NOMO-1 (cell line): ENCODE measurements around the gene SH3D21.
A peak's percentile ranks its signal among the peaks of the same experiment; 100 is the strongest.

ENCODE experiments used
- DNase-seq, 2 experiments: peaks; one replicate each; lab custom pipeline; 2025; ENCODE audit not compliant: unreplicated experiment in 2 of 2; lab: John Stamatoyannopoulos, UW

The SH3D21 gene

GRCh38 chr1:36328713-36329112 lies 22.5 kb downstream of the SH3D21 start:
- DNase-seq, result no peak

GRCh38 chr1:36329817-36330216 lies 23.6 kb downstream of the SH3D21 start:
- DNase-seq, result no peak

- no peak for DNase-seq
Measured at GRCh38 chr1:36330940-36331339, 24.8 kb downstream of the SH3D21 start.

- DNase-seq, result no peak
Measured at GRCh38 chr1:36337830-36338229, 31.7 kb downstream of the SH3D21 start.

GRCh38 chr1:36339215-36339614 lies 33.0 kb downstream of the SH3D21 start:
- no peak for DNase-seq

GRCh38 chr1:36339615-36340014 lies 33.4 kb downstream of the SH3D21 start:
- DNase-seq, result no peak

GRCh38 chr1:36341626-36342320 lies 35.6 kb downstream of the SH3D21 start:
- DNase-seq, result no peak

GRCh38 chr1:36342426-36343185 lies 36.4 kb downstream of the SH3D21 start:
- peak in 1 of 2 experiments; percentile 22 for DNase-seq

GRCh38 chr1:36343651-36344394 lies 37.7 kb downstream of the SH3D21 start:
- DNase-seq, result no peak

- DNase-seq, result no peak
Measured at GRCh38 chr1:36344395-36344680, 38.2 kb downstream of the SH3D21 start.

- no peak for DNase-seq
Measured at GRCh38 chr1:36345353-36345752, 39.2 kb downstream of the SH3D21 start.

GRCh38 chr1:36346741-36347370 lies 40.7 kb downstream of the SH3D21 start:
- no peak for DNase-seq

- no peak for DNase-seq
Measured at GRCh38 chr1:36349241-36349671, 43.1 kb downstream of the SH3D21 start.

- DNase-seq, result no peak
Measured at GRCh38 chr1:36349839-36350238, 43.7 kb downstream of the SH3D21 start.

GRCh38 chr1:36350659-36351226 lies 44.6 kb downstream of the SH3D21 start:
- DNase-seq, result no peak

- no peak for DNase-seq
Measured at GRCh38 chr1:36351227-36351977, 45.2 kb downstream of the SH3D21 start.

GRCh38 chr1:36352125-36352909 lies 46.1 kb downstream of the SH3D21 start:
- DNase-seq, result no peak

- no peak for DNase-seq
Measured at GRCh38 chr1:36352910-36353878, 47.0 kb downstream of the SH3D21 start.
